Subcutaneous adipose tissue (tissue), 4 donors: ENCODE data around the gene LARP7. TPM values are rescaled to one million over a fixed set of nuclear protein-coding genes. Genes with fewer than 3 reads are reported as not detected.

Experiments
- CTCF ChIP-seq: fragments of 450-650 bp; IDR thresholded peaks from one replicate; pipeline ENCODE4 v1.5.1; 2016; ENCODE audit warnings: low read depth, mild to moderate bottlenecking, control low read depth, antibody characterized with exemption, moderate library complexity
- small RNA-seq: library from RNA; depleted of rRNA; stranded (forward); fragments of <200 nt; gene quantifications from one replicate; pipeline ENCODE3, GENCODE V24; 2016
- total RNA-seq, 4 donors: library from RNA; depleted of rRNA; stranded (reverse); fragments of >200 nt; gene quantifications; one replicate each; pipeline ENCODE4 v1.1.0, GENCODE V29; 2016

LARP7 gene
- total RNA-seq, 4 donors from 2014 or later = 38.1 to 66.4 (median 50.7) TPM

- no peak for TF ChIP-seq CTCF
Measured at GRCh38 chr4:112680996-112681395, 44.1 kb downstream of the LARP7 start.

GRCh38 chr4:112693507-112693906, 56.6 kb downstream of the LARP7 start:
- TF ChIP-seq CTCF = no peak

- no peak for TF ChIP-seq CTCF
Measured at GRCh38 chr4:112700679-112701078, 63.7 kb downstream of the LARP7 start.

DNA sequence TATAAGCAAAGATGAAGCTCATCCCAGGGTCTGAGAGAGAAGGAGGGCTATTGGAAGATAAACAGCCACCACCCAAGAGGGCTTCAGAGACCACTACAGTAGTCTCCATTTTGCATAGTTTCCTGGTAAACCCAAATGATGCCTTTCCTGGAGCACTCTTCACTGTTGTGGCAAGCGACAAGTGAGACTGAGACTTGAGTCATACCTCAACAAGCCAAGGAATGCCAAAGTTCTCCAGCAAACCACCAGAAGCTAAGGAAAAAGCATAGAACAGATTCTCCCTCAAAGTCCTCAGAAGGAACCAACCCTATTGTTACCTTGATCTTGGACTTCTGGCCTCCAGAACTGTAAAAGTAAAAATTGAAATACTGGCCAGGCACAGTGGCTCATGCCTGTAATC, 65.9 kb downstream of the LARP7 start:
- no peak for TF ChIP-seq CTCF

DNA sequence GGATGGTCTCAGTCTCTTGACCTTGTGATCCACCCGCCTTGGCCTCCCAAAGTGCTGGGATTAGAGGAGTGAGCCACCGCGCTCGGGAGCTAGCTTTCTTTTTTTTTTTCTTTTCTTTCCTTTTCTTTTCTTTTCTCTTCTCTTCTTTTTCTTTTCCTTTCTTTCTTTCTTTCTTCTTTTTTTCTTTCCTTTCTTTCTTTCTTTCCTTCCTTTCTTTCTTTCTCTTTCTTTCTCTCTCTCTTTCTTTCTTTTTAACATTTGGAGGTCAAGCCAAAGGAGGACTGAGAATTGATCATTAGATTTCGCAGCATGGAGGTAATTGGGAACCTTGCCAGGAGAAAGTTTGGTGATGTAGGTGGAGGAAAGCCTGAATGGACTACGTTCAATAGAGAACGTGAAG, 67.4 kb downstream of the LARP7 start:
- TF ChIP-seq CTCF = no peak

DNA sequence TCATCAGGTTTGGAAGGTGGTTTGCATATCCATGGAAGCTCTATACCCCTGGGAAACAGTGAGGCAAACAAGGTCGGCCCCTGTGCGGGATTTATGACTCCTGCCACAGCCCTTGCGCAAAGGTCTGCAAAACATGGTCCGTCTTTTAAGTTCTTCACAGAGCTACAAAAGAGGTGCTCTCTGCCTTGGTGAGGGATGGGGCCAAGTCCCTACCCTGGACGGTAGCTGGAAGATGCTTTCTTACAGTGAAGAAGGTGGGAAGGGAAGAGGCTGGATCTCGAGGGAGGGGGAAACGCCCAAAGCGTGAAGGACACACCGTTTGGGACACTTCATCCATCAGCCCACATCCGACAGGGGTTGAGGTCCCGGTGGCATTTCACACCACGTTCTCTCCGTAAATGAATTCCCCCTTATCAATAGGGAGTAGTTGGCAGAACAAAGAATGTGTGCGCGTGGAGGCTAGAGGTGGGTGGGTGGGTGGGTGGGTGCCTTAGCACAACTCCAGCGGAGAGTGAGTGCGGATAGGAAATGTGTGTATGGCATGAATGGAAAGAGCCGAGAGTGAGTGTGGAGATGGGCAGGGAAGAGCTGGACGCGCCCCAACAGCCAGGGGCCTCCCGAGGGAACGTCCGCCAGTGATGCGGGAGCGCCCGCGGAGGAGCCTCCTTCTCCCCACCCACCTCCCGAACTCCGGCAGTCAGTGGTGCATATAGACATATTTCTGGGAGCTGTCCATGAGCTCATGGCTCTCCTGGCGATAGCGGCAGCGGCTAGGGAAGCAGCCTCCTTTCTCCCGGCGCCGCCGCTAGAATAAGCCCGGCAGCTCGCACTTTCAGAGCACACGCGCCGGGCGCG, 68.3 kb downstream of the LARP7 start:
- TF ChIP-seq CTCF = no peak

- no peak for TF ChIP-seq CTCF
Measured at GRCh38 chr4:112706840-112707207, 69.9 kb downstream of the LARP7 start.

Small RNA genes within 50 kb of the gene (small RNA-seq; reads per million reads assigned to genes)
- gene MIR302A (not detected), gene MIR302C (not detected), gene MIR302D (not detected), gene MIR367 (not detected), gene WRBP1 (not detected)

Other genes with a start within 250 kb of the LARP7 start
- not detected for gene NEUROG2, start 121.0 kb upstream of the LARP7 start, total RNA-seq
- gene ZGRF1, start 234 bp upstream of the LARP7 start, total RNA-seq = 1 to 10 TPM; 4.4 to 7.7 (median 6.6) TPM